Stomach (tissue), 9 donors: ENCODE measurements around the gene AGBL4. TPM values are rescaled to one million over a fixed set of nuclear protein-coding genes. Genes with fewer than 3 reads are reported as not detected.

Experiments
- DNase-seq, 2 donors: peaks; one replicate each; pipeline versions ENCODE4 v3.0.0 to v3.0.0-alpha.2; 2013 to 2019
- H3K27ac ChIP-seq, 5 donors: fragments of 200-600 bp in 4 of 5; sonication (generic) in 4 of 5; one replicate each; pipeline ENCODE4 v1.5.1; 2013 to 2019; ENCODE audit warnings: mild to moderate bottlenecking in 1 of 5, moderate library complexity in 1 of 5
- H3K27me3 ChIP-seq, 3 donors: fragments of 200-600 bp; sonication (generic); one replicate each; pipeline ENCODE4 v1.5.1; 2017 to 2019; ENCODE audit warnings: mixed run types in 1 of 3
- H3K36me3 ChIP-seq, 4 donors: fragments of 200-600 bp; sonication (generic); 1 replicate in 3 of 4; 2 replicates in 1 of 4; pipeline ENCODE4 v1.5.1; 2016 to 2019
- H3K4me1 ChIP-seq, 4 donors: fragments of 200-600 bp; sonication (generic); one replicate each; pipeline ENCODE4 v1.5.1; 2016 to 2019
- H3K4me3 ChIP-seq, 4 donors: fragments of 200-600 bp; sonication (generic) in 3 of 4; one replicate each; pipeline ENCODE4 v1.5.1; 2016 to 2019; ENCODE audit warnings: mild to moderate bottlenecking in 1 of 4
- H3K9me3 ChIP-seq, 4 donors: fragments of 200-600 bp; sonication (generic); one replicate each; pipeline ENCODE4 v1.5.1; 2016 to 2019
- CTCF ChIP-seq, 7 experiments: fragments of 450-650 bp in 4 of 7; fragments of 200-600 bp in 3 of 7; sonication (generic) in 3 of 7; IDR thresholded peaks; one replicate each; pipeline ENCODE4 v1.5.1; 2016 to 2019; ENCODE audit warnings: antibody characterized with exemption in 7 of 7, control low read depth in 2 of 7, mild to moderate bottlenecking in 1 of 7
- EP300 ChIP-seq: sonication (generic); formaldehyde crosslinking; IDR thresholded peaks from one replicate; pipeline ENCODE4 v1.6.1; 2017; ENCODE audit warnings: antibody characterized with exemption
- POLR2A ChIP-seq, 4 donors: fragments of 450-650 bp; IDR thresholded peaks; one replicate each; pipeline ENCODE4 v1.6.1; 2016; ENCODE audit warnings: antibody characterized with exemption in 4 of 4, control low read depth in 2 of 4, mild to moderate bottlenecking in 1 of 4, moderate library complexity in 1 of 4
- POLR2AphosphoS5 ChIP-seq, 3 donors: sonication (generic); formaldehyde crosslinking; IDR thresholded peaks; one replicate each; pipeline ENCODE4 v1.6.1; 2016; ENCODE audit warnings: antibody characterized with exemption in 3 of 3
- WGBS, 5 donors: extraction: QIAGEN DNeasy Blood & Tissue Kit in 3 of 5; methylation state at CpG; one replicate each; pipeline versions ENCODE4 v1.1.5 to v1.1.7; 2013 to 2018; 5-methylcytosine and 5-hydroxymethylcytosine counted together
- intact Hi-C: fragments of 100-400 bp; cut with DNase I; formaldehyde crosslinking; loops from one replicate; pipeline ENCODE4 v1.15.1; 2023; ENCODE audit warnings: low total_unique reads
- polyA plus RNA-seq, 3 donors: library from polyadenylated mRNA; stranded (reverse); fragments of 200-250 nt; gene quantifications; one replicate each; pipeline ENCODE4 v1.2.3, GENCODE V29; 2013
- total RNA-seq, 5 donors: library from RNA; depleted of rRNA; stranded (reverse); fragments of >200 nt; gene quantifications; one replicate each; pipeline versions ENCODE4 v1.1.0 to v1.2.3, GENCODE V29; 2014 to 2016
- donor health status: healthy with polysubstance abuse.
- donor health status: Bipolar disorder and iron deficiency.
- donor health status: healthy.

AGBL4 gene
- total and polyA plus RNA-seq, 8 donors = 0.92 TPM; not detected in 7

DNA sequence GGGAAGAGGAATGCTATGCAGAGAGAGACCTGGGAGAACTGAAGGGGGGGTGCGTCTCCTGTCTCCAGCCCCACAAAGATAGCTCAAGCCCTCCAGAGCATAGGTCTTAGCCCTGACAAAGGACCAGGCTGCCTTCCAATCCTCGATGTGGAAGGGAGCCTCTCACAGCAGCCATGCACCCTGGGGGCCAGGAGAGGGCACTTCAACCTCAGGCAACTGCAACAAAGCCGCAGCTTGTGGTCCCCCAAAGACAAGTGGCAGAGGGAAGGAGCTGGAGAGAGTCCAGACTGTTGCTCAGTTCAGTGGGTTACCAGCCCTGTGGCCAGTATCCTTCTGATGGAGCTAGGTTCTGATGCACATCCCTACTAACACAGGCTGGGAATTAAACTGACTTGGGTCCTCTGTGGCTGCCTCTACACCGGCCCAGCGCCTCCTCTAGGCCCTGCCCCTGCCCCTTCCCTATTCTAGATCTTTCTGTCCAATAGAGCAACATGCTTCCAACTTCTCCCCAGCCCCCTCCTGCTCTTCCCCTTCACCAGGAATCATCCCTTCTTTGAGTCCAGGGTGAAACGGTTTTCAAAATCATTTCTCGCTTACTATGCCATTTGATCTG, 1451.0 kb downstream of the AGBL4 start:
- intact Hi-C loops = no loop called here
- 43 to 53% (median 51%) methylated on average over 7 of the region's 7 CpGs for WGBS, 5 donors
- Histone ChIP-seq H3K36me3 (no peaks in the 10 kb centered on the region), H3K27me3 (no peaks in the 10 kb centered on the region), H3K27ac (no peak overlapping the region), H3K4me3 (no peak overlapping the region), H3K9me3 (no peaks in the 10 kb centered on the region), H3K4me1 (no peaks in the 10 kb centered on the region)
- no peak for TF ChIP-seq EP300
- peak in 5 of 7 experiments; percentile 13 to 48 (median 41) for TF ChIP-seq CTCF (IDR thresholded peaks at IDR 0.05)
- peak; percentile 47 to 88 for DNase-seq

- TF ChIP-seq POLR2A (IDR thresholded peaks at IDR 0.05) (no peak), EP300 (no peak), CTCF (IDR thresholded peaks at IDR 0.05) (no peak), POLR2AphosphoS5 (IDR thresholded peaks at IDR 0.05) (no peak)
- Histone ChIP-seq H3K9me3 (no peaks in the 10 kb centered on the region), H3K4me3 (no peak overlapping the region), H3K36me3 (no peaks in the 10 kb centered on the region), H3K4me1 (no peaks in the 10 kb centered on the region), H3K27me3 (no peaks in the 10 kb centered on the region), H3K27ac (no peak overlapping the region)
- 67 to 77% (median 71%) methylated on average over 4 of the region's 4 CpGs for WGBS, 5 donors
- no peak for DNase-seq
- intact Hi-C loops = no loop called here
Measured at GRCh38 chr1:48572134-48572533, 1451.6 kb downstream of the AGBL4 start.

- H3K27ac ChIP-seq = no peak overlapping the region
- no peaks in the 10 kb centered on the region for H3K9me3 ChIP-seq
- no peaks in the 10 kb centered on the region for H3K27me3 ChIP-seq
- TF ChIP-seq EP300 (no peak), POLR2A (IDR thresholded peaks at IDR 0.05) (no peak), CTCF (IDR thresholded peaks at IDR 0.05) (no peak), POLR2AphosphoS5 (IDR thresholded peaks at IDR 0.05) (no peak)
- no peaks in the 10 kb centered on the region for H3K4me1 ChIP-seq
- no peak for DNase-seq
- intact Hi-C loops = no loop called here
- no peaks in the 10 kb centered on the region for H3K36me3 ChIP-seq
- no peak overlapping the region for H3K4me3 ChIP-seq
- WGBS, 5 donors = 51 to 72% (median 62%) methylated on average over 3 of the region's 3 CpGs
Measured at GRCh38 chr1:48571303-48571987, 1452.3 kb downstream of the AGBL4 start.

- H3K4me1 ChIP-seq = no peaks in the 10 kb centered on the region
Measured at GRCh38 chr1:48570568-48570967, 1453.2 kb downstream of the AGBL4 start.

More at GRCh38 chr1:48570568-48570967, 1453.2 kb downstream of the AGBL4 start:
- no peak for DNase-seq
- no peak overlapping the region for H3K4me3 ChIP-seq
- no peak overlapping the region for H3K27ac ChIP-seq
- no peaks in the 10 kb centered on the region for H3K27me3 ChIP-seq
- intact Hi-C loops = no loop called here
- no peaks in the 10 kb centered on the region for H3K36me3 ChIP-seq
- no peaks in the 10 kb centered on the region for H3K9me3 ChIP-seq
- TF ChIP-seq CTCF (IDR thresholded peaks at IDR 0.05) = no peak
- no peak for TF ChIP-seq POLR2AphosphoS5 (IDR thresholded peaks at IDR 0.05)
- TF ChIP-seq EP300 = no peak
- TF ChIP-seq POLR2A (IDR thresholded peaks at IDR 0.05) = no peak
- WGBS, 5 donors = 70 to 77% (median 73%) methylated on average over 7 of the region's 7 CpGs
